HK-2 (cell line): ENCODE measurements around the gene GPR149.
A peak's percentile ranks its signal among the peaks of the same experiment; 100 is the strongest.

Source experiments
- DNase-seq: peaks from one replicate; pipeline ENCODE4 v3.0.0-alpha.2; 2018; ENCODE audit not compliant: unreplicated experiment

The GPR149 gene

DNA sequence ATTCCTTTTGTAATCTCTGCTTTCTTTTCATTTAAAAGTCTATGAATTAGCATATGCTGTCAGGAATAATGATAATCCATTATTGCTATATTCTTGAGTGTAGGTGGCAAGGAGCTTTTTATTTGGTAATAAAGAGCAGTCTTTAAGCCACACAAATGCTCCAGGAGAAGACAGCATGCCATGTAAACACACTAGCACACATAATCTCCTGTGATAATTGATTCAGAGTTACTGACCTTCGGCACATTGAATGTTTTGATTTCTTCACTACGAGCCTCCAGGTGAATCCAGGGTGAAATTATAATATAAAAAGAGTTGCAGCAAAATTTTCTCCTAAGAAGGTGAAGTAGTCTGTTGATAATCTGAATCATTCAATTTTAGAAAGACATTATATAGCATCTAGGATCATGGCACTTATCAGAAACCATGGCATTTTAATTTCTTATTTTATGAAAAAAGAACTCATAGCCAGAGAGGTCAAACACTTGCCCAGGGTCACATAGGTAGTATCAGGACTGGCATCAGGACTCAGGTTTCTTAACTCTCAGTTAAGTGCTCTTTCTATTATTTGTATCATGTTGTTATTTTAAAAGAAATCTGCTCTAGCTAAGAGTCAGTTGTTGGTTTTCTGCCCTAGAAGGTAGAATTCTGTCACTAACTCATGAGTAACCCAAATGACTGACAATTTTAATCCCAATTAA, 84.4 kb downstream of the GPR149 start:
- DNase-seq = no peak

DNA sequence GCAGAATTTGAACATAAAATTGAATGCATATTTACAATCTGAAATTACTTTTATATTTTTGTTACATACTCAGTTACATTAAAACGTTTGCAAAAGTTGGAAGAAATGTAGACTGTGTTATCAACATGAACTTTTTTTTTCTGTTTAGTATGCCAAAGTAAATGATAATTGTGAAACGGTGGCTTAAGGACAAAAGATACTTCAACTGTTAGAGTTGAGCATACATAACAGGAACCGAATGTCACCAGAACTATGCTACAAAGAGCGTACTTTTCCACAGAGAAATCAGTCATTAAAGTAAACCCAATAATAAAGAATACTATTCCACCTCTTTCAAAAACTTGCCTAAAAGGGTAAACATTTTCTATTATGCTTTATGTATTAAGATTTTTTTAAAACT, 91.4 kb downstream of the GPR149 start:
- no peak for DNase-seq

DNA sequence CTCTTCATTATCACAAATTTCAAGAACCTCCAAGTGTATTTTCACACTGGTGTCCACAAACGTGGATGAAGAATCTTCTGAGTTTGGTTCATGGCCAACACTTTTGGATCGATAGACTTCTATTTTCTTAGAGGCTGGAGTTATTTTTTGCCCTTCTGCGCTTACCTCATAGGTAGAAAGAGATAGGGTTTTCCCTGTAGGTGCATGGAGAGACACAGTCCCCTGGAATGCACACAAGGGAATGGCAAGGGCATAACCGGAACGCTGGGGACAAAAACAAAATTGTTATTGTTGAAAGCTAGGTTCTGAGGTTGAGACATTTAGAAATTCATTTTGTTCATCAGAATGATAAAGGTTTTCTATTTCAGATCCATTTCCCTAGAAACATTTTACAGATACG, 92.0 kb downstream of the GPR149 start:
- DNase-seq = no peak

DNA sequence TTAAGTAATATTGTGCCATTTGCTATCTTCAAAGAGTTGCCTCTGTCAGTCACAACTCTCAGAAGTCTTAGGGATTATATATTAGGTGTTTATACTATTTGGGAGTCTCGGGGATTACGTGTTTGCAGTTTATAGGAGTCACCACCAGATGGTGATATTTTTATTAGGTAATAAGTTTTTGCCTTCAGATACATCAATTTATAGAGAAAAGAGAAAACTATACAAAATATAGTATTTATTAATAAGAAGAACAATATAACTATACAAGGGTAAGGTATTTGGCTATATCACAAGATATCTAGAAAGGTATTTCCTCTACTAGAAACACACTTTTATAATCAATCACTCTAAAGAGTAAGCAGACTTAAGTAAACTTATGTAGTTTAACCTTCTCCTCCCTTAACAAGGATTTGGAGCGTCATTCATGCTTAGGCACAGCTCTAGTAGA, 95.0 kb downstream of the GPR149 start:
- DNase-seq = no peak

DNA sequence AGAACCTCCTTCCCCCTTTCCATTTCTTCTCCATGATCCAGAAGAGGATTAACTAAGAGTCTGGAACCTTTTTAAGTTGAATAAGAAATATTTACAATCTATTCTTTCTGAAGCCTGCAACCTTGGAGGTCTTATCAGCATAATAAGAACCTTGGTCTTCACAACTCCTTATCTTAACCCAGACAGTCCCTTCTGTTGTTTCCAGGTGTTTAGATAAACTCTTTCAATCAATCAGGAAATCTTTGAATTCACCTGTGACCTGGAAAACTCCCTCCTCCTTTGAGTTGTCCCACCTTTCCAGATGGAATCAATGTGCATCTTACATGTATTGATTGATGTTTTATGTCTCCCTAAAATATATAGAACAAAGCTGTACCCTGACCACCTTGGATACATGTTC, 102.1 kb downstream of the GPR149 start:
- no peak for DNase-seq

DNA sequence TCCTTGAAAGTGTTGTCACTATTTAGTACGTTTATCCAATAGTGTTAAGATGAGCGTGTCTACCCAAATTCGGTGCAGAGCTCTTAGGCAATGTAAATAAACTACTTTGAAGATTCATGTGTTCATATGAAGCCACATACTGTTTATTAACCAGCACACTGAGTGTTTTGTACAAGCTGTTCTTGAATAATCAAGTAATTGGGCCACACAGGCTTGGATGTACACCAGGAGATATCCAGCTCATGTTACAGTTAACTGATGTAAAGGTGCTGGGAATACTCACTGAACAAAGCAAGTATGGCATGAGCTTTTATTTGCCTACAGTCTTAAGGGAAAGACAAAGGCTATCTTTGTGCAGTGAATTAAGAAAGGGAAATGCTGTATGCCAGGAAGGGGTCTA, 105.1 kb downstream of the GPR149 start:
- DNase-seq = no peak

DNA sequence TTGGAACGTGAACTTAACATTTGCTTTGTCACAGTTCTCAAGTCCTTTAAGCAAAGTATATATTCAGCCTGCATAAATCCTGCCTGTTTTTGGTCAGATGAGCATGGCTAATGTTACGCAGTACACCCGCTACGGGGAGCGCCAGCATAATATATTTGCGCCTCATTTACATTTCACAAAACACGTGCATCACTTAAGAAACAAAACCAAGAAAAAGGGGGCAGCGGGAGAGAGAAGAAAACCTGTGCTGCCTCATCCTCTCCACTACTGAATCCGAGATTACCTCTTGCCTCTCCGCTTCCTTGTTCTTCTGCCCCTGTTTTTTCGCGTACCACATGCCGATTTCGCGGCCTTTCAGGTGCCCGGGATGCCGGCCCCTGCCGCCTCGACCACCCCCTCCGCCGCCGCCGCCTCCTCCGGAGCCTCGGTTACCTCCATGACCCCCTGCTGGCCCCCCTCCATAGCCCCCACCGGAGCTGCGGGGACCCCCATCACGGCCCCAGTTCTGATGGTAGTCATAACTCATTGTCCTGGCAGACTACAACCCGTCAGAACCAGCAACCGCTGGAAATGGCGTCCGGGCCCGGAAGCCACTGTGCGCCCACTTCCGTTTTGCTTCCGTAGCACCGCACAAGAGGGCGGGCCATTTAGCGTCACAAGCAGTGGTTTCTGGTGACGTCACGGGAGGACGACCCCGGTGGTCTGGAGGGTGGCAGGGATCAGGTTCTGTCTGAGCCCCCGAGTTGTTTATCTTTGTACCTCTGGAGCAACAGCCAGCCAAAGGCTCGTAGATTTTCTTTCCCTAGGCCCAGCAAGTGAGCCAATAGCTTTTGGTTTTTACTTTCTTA, 105.9 kb downstream of the GPR149 start, which contains the start of gene DHX36:
Gene DHX36, minus strand, starts transcription at position 597 of the 848 bp plus-strand sequence. Its CDS starts 71 bp downstream, at position 526.
- peak; percentile 88 for DNase-seq

DNA sequence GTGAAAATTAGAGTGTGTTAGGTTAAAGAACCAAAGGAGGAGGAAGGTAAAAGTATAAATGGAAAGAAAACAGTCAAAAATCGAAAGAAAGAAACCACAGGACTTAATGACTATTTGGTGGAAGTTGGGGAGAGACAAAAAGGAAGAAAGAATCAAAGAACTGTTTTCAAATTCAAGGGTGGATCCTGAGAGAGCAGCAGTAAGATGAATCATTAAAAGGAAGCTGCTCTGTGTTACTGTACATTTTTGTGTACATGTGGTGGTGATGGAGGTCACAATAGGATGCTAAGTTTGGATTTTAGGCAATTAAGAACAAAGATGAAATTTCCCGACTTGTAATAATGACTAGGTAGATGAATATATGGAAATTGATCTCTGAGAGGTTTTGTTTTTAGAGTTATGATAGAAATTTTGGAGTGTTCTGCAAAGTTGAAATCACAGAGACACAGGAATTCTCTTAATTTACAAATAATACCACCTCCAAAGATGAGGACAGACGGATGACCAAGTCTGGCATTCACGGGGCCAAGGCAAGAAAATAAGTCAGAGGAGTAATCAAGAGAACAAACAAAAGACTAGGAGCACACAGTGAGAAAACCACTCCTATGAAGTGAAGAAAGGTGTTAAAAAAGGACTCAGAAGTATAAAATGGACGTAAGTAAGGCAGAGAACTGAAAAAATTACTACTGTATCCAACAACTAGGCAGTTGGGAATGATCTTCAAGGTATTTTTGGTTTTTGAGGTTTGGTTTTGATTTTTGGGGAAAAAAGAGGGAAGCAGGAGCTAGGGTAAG, 112.8 kb downstream of the GPR149 start:
- DNase-seq = no peak

DNA sequence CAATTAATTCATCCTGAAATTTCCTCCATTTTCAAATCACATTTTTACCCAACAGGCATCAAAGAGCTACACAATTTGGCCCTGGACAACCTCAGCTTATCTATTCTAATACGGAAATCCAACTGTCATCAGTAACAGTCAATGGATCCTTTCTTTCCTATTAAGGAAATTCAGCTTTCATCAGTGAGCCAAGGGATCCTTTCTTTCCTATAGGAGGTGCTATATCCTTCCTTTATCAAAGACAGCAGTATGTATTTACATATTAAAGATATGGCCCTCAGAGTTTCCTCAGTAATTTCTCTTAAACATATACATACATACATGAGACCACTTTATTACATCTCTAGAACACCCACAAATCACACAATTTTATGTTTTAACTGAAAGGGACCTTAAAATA, 115.8 kb downstream of the GPR149 start:
- DNase-seq = no peak

DNA sequence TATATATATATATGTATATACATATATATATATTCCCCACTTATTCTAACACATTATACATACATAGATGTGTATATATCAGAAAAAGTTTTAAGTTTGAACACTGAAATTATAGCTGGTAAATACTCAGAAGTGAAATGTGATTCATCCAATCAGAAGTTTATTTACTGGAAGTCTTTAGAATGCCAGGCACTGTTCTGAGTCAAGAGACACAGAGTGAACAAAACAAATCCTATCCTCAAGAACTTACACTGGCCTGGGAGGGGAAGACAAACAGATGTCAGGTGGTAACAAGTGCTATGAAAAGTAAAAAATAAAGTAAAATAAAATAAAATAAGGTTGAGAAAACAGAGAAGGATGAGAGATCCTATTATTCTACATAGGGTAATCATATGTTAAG, 119.2 kb downstream of the GPR149 start:
- no peak for DNase-seq

DNA sequence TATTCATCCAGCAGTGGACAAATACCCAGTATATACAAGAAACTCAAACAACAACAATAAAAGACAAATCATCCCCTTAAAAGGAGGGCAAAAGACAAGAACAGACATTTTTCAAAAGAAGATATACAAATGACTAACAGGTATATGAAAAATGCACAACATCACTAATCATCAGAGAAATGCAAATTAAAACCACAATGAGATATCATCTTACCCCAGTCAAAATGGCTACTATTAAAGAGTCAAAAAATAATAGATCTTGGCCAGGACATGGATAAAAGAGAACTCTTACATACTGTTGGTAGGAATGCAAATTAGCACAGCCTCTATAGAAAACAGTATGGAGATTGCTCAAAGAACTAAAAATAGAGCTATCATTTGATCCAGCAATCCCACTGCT, 122.6 kb downstream of the GPR149 start:
- no peak for DNase-seq

DNA sequence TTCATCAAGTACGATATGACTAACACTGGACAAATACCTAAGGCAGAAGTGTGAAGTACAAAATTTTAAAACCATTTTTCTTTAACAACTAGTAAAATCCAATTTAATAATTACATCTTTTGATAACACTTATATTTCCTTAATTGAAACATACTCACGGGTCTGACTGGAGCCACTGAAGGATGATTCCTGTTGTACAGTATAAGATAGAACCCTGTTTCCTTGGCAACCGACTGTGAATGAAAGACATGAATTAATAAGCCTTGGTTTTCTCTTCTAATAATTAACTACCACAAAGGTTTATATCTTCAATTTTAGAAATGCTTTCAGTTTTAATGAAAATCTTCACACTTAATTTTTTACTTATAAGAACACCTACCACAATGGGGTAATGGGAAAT, 125.1 kb downstream of the GPR149 start:
- DNase-seq = no peak

DNA sequence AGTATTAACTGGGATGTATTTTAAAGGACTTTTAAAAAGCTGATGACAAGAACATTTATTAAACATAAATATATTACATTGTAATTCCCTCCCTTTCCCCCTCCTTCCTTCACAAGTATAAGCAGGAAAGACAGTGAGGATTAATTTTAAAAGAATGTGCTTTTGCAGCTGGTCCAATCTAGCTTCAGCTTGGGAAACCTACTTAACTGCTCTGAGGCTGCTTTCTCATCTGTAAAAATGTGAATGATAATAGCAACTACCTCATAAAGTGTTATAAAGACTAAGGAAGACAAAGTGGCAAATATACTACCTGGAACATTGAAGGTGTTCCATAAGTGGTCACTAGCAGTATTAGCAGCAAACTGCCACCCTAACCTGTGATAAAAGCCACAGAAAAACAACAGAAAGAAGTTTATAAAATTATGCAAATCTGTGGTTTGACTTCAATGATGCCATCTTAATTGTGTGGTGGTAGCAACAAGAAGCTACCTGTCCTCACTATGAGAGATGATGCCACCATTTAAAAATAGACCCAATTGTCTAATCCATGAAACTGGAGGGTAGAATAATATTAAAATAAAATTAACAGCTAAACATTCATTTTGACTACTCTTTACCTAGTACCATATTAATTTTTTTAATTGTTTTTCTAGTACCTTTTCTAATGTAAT, 125.7 kb downstream of the GPR149 start:
- no peak for DNase-seq

DNA sequence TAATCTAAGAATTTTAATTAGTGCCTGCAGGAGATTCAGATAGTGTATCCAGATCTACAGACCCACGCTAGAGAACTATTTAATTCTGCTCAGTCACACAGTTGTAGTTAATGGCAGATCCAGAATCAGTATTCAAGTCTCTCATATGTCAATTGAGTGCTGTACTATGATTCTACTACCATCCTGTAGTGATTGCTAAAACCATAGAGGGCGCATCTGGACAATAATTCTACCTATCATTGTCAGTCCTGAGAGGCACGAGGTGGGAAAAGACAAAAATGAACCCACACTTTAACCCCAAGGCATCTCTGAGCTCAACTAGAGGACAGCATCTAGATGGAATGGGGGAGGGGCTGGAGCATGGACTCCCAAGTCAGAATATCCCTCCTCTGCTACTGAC, 128.4 kb downstream of the GPR149 start:
- no peak for DNase-seq

DNA sequence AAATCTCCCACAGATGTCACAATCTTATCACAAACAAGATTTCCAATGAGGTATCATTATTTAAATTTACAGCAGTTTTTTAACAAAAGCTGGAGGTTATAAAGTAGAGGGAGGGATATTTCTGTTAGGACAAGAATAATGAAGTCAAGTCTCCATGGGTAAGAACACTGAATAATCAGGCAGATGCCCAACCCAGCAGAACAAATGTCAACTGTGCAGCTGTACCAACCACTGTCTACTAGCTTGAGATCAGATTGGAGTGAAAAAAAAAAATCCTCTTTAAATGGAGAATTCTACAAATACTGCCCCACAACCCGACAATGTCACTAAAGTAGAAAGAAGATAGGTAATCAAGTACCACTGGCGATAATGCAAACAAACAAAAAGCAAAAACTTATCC, 136.0 kb downstream of the GPR149 start:
- no peak for DNase-seq

DNA sequence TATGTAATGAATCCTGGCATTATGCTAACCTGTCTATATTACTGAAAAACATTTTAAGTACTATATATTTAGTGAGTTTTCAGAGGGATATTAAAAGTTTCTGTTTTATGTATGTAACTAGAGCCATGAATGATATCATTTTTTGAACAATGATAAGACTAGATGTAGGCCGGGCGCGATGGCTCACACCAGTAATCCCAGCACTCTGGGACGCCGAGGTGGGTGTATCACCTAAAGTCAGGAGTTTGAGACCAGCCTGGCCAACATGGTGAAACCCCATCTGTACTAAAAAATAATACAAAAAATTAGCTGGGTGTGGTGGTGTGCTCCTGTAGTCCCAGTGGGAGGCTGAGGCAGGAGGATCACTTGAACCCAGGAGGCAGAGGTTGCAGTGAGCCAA, 139.8 kb downstream of the GPR149 start:
- DNase-seq = no peak
